NCI-H187 treated with DMSO at 0.1 percent for 48 hours (cell line): ENCODE data around the gene ALK.
"Not testable (repeated sequence)": the region's sequence is repeated elsewhere in the genome, so short reads cannot be mapped to it uniquely, and the experiment has no call there.

ENCODE experiments used
- DNase-seq: peaks from one replicate; lab custom pipeline; 2025; lab: John Stamatoyannopoulos, UW

The ALK gene

GRCh38 chr2:29755233-29755632 is 166.2 kb downstream of the ALK start:
- no peak for DNase-seq

- DNase-seq = no peak
These were observed 167.5 kb downstream of the ALK start for GRCh38 chr2:29753671-29754444.

- no peak for DNase-seq
These were observed 170.0 kb downstream of the ALK start for GRCh38 chr2:29751390-29751789.

- not testable (repeated sequence) for DNase-seq
These were observed 170.9 kb downstream of the ALK start for GRCh38 chr2:29750463-29750862.

- DNase-seq = peak; percentile 96
These were observed 171.5 kb downstream of the ALK start for GRCh38 chr2:29749843-29750242.

- DNase-seq = no peak
These were observed 172.3 kb downstream of the ALK start for GRCh38 chr2:29749041-29749440.

GRCh38 chr2:29747786-29748470 is 173.5 kb downstream of the ALK start:
- peak; percentile 94 for DNase-seq

- DNase-seq = no peak
These were observed 176.4 kb downstream of the ALK start for GRCh38 chr2:29744976-29745375.

GRCh38 chr2:29743516-29743915 is 177.9 kb downstream of the ALK start:
- no peak for DNase-seq

- DNase-seq = no peak
These were observed 178.7 kb downstream of the ALK start for GRCh38 chr2:29742656-29743055.

GRCh38 chr2:29741132-29741531 is 180.3 kb downstream of the ALK start:
- DNase-seq = no peak

GRCh38 chr2:29733965-29734364 is 187.4 kb downstream of the ALK start:
- DNase-seq = no peak

- DNase-seq = no peak
These were observed 188.2 kb downstream of the ALK start for GRCh38 chr2:29733213-29733612.

- DNase-seq = no peak
These were observed 189.4 kb downstream of the ALK start for GRCh38 chr2:29731948-29732347.

- DNase-seq = no peak
These were observed 191.5 kb downstream of the ALK start for GRCh38 chr2:29729932-29730331.

- DNase-seq = no peak
These were observed 192.0 kb downstream of the ALK start for GRCh38 chr2:29729401-29729800.

- DNase-seq = no peak
These were observed 194.4 kb downstream of the ALK start for GRCh38 chr2:29726976-29727375.

- DNase-seq = no peak
These were observed 195.8 kb downstream of the ALK start for GRCh38 chr2:29725610-29726009.

- no peak for DNase-seq
These were observed 197.1 kb downstream of the ALK start for GRCh38 chr2:29724282-29724681.

- no peak for DNase-seq
These were observed 198.0 kb downstream of the ALK start for GRCh38 chr2:29723255-29724001.

GRCh38 chr2:29719639-29720038 is 201.7 kb downstream of the ALK start:
- no peak for DNase-seq

- DNase-seq = no peak
These were observed 203.2 kb downstream of the ALK start for GRCh38 chr2:29718076-29718686.
